OCI-M2 (cell line): ENCODE measurements around the gene CRMP1.

Experiments used
- DNase-seq: peaks from one replicate; lab custom pipeline; 2025; ENCODE audit not compliant: unreplicated experiment; lab: John Stamatoyannopoulos, UW

CRMP1 gene

DNA sequence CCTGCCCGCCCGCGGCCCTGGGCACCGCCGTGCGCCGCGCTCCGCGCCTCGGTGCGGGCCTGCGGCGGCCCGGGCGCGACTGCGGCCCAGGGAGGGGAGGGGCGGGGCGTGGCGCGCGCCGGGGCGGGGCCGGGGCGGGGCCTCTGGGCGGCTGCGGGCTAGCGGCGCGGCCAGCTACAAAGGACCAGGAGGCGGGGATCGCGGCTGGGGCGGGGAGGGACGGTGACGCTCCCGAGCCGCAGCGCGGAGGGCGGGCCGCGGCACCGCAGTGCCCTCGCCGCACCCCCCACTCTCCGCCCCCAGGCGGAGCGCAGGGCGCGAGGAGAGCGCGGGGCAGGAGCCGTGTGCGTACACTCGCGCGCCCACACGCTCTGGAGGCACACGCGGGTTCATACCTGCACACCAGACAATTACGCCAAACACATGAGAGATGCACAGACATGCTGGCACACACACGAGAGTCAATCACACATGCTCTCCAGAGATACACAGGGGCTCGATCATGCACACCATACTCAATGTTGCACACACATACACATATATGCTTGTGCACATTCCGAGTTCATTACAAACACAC is at the start of gene CRMP1:
CRMP1 (minus strand) TSS at position 83 of the 577 bp plus-strand sequence. CDS start 117 bp downstream, outside the sequence.
- no peak for DNase-seq

DNA sequence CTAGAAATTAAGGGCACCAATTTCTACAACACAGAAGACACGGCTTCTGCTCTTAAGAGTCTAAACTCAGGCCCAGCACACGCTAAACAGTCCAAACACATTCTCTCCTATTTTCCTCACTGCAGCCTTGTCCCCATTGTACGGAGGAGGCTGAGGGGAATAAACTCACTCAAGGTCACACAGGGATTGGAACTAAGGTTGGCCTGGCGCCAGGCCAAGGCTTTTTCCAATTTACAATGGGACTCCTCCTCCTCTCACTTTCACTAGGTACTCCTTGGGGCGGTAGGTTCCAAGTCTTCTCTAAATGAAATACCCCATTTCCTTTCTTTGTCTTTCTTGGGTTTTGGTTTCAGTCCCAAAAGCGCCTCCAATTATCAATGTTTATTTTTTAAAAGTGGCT is 48.7 kb upstream of the CRMP1 start:
- DNase-seq, result no peak

DNA sequence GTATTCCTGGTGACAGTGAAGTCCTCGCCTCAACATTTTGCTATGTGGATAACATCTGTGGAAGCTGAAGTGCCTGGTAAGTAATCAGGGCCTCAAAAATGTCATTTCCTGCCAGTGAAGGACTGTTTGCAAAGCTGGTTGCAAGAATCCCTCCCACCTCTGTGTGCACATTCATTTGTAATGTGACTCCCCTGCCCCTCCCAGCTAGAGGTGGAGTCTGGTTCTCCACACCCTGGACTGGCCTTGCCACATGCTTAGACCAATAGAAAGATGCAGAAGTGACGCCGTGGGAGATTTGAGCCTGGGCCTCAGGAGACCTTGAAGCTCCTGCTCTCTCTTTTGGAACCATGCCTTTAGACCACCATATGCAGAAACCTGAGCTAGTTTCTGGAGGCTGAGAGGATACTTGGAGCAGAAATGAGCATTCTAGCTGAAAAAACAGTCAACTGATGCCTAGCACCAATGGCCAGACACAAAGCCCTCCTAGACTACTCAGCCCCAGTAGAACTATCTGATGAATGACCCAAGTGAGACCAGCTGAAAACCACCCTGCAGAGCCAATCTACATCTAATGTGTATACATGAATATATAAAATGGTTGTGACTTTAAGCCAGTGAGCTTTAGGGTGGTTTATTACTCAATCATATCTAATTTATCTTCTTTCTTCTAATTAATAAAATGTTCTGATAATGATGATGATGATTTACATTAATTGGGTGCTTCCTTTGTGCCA is 47.8 kb upstream of the CRMP1 start:
- DNase-seq, result no peak

DNA sequence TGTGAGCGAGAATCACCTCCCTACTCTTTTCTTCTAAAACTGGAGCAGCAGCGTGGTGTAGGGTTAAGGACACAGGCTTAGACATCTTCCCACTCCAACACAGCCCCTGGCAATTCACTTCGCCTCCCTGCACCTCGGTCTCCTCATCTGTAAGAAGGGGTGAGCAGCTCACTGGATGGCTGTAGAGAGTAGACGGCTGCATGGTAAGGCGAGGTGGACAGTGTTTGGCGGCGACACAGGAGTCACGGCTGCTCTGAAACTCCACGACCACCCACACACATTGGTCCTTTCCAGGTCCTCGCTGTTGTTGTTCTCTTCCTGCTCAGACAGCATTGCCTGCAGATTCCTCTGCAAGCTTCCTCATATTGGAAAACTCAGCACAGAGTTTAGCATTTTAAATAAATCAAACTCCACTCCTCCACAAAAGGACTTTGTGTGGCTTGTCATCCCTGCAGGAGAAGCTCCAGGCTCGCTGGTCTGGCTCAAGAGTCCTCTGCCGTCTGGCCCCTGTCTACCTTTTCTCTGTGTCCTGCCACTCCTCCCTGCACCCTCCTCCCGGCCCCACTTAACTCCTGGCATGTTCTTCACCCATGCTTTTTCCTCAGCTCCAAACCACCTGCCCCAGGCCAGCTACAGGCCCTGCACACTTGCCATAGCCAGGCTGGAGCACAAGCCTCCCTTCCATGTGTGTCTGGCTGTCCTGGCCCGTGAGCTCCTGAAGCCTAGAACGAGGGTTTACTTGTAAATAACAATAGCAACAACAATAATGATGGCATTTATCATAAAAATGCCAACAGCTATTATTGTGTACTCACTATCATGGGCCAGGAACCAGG is 41.3 kb upstream of the CRMP1 start:
- no peak for DNase-seq

DNA sequence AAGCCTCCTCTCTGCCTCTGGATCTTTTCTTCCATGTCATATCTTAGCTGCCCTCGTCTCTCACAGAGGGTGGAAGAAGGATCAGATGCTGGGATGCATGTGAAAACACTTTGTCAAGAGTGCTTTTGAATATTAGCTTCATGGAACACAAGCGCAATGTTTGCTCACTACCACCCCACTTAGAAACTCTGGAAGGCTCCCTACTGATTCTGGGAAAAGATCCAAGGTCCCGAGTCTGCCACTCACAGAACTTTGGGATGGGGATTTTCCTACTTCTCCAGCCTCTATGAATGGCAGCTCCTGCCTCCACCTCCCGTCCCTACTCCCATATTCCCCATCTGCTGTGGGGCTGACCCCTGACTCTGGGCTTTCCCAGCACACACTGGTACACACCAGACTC is 40.2 kb upstream of the CRMP1 start:
- DNase-seq, result no peak

DNA sequence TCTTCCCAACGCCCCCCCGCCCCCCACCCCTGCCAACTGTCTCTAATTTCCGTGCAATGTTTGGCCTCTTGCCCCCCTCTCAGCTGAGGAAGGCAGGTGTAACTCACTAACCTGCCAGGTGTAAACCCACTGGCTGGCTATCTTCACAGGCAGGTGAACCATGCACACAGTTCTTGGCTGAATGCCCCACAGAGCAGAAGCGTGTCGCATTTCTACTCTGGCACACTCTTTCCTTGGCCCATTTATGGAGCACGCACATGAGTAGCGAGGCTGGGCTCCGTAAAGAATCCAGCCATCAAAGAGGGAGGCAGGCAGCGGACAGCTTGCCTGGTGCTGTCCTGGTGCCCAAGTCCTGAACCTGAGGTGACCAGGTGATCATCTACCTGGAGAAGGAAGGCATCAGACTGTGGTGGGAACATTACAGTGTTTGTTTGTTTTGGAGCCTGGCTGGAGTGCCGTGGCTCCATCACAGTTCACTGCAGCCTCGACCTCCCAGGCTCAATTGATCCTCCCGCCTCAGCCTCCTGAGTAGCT is 39.2 kb upstream of the CRMP1 start:
- no peak for DNase-seq

DNA sequence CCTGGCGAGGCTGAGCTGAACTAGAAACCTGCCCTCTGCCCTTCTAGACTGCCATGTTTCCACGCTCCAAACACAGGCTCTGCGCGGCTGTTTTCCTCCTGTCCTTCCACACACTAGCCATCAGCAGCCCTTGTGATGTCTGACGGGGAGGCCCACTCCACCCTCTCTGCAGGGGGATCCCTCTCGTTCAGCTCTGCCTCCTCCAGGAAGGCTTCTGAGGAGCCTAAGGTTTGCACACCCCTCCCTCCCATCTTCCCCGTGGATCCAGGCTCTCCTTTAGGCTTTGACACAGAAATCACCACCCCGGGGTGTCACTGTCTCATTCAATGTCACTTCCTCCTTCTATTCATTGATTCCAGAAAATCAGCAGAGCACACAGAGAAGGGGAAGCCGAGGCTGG is 38.6 kb upstream of the CRMP1 start:
- no peak for DNase-seq

DNA sequence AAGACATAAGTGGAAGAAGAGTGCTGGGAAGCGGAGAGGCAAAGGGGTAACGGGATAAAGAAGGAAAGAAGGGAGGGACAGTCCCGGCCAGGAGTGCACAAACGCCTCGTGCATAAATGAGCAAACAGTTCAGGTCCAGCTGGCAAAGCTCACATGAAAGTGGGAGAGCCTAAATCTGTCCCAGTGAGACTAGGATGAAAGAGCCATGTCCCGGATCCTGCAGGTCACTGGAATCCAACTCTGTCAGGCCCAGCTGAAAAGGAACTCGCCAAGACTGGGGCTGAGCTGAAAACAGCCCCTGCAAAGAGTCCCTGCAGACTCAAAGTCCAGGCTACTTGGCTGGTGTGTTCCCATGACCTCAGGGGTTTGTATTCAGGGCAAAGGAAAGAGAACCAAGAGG is 38.0 kb upstream of the CRMP1 start:
- DNase-seq, result no peak

DNA sequence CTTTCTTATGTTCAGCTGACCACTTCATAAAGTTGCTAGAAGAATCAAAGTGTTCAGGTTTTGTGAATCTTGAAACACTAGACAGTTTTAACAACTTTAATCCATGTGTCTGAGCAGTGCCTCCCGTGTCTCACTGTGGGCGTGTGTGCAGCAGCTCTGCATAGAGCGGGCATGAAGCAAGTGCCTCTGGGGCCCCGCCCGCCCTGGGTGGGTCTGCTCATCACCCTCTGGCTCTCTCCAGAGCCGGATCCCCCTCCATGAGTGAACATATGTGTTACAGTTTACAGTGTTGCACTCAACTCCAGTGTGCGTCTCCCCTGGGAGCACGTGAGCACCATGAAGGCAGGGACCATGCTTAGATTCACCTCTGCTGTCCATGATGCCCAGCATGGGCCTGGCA is 37.6 kb upstream of the CRMP1 start:
- DNase-seq, result no peak

DNA sequence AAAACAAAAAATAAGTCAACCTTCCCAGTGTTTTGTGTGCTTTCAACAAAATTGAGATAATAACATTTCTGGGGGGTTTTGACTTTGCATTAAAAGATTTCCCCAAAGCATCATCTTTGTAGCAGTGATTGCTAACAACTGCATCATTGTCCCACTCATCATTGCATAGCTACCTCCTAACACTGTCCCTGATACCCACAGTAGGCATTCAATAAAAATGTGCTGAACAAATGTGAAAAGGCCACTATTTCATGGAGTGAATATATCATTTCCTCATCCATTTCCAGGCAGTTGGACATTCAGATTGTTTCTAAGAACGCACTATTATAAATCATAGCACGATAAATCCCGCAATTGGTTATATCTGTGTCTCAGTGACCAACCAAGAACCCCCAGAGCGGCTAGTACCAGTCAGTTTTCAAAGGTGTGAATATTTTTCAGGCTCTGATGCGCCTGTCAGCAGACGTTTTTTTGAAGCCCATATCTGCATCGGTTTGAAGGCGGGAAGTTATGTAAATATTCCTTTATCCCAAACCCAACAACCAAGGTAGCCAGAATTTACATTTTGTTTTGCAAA is 36.0 kb upstream of the CRMP1 start:
- DNase-seq, result no peak

DNA sequence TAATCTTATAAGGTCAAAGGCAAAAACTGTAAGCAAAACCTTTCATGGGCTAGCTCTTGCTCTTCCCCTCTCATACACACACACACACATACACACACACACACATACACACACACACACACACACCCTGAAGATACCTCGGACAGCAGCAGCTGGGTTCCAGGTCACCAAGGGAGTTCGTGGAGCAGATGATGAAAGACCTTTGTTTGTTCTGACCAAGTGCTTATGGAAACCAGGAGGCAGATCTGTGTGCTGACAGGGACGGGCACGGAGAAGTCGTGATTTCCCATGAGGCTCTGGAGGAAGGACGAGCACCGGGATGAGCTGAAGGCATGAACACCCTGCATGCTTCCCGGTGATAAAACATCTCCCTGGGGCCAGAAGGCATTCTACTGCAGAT is 35.4 kb upstream of the CRMP1 start:
- no peak for DNase-seq

DNA sequence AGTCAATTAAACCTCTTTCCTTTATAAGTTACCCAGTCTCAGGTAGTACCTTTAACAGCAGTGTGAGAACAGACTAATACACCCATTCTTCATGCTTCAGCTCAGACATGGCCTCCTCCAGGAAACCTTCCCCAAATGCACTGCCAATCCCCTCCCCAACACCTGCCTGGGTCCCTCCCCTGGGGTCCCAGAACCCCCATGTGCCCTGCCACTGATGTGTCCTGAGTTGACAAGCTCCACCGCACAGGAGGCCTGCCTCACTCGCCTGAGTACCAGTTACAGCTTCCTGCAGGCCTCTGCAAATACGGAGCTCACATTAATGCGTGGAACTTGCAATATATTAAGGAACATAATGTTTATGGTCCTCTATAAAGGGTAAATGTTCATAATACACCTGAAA is 34.9 kb upstream of the CRMP1 start:
- DNase-seq, result no peak

DNA sequence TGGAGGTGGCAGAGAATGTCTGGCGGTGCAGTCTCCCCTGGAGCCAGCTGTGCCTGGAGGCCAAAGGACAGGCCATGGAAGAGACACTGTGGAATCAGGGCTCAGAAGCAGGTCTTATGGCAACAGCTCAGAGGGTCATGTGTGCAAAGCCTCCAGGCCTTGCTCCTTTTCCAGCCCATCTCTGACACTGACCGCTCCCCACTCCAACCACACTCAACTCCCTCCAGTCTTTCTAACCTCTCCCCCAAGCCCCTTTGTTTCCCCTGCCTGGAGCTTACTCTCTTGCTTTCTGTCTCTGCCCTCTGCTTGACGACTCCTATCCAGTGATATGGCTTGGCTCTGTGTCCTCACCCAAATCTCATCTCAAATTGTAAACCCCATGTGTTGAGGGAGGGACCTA is 34.2 kb upstream of the CRMP1 start:
- DNase-seq, result no peak

DNA sequence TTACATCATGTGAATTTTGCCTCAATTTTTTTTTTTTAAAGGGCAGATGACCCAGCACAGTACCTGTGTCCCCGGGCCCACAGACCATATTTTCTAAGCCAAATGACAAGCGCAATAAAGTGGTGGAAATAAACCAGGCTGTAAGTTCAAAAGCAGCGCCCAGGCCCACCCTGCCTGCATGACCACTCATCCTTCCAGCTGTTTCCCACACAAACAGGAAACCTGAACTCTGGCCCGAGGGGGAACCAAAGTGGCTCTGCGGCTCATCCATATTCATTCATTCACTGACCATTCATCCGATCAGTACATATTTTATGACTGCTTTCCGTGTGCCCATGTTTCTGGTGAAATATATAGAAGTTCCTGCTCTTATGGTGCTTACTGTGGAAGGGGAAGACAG is 33.7 kb upstream of the CRMP1 start:
- no peak for DNase-seq

DNA sequence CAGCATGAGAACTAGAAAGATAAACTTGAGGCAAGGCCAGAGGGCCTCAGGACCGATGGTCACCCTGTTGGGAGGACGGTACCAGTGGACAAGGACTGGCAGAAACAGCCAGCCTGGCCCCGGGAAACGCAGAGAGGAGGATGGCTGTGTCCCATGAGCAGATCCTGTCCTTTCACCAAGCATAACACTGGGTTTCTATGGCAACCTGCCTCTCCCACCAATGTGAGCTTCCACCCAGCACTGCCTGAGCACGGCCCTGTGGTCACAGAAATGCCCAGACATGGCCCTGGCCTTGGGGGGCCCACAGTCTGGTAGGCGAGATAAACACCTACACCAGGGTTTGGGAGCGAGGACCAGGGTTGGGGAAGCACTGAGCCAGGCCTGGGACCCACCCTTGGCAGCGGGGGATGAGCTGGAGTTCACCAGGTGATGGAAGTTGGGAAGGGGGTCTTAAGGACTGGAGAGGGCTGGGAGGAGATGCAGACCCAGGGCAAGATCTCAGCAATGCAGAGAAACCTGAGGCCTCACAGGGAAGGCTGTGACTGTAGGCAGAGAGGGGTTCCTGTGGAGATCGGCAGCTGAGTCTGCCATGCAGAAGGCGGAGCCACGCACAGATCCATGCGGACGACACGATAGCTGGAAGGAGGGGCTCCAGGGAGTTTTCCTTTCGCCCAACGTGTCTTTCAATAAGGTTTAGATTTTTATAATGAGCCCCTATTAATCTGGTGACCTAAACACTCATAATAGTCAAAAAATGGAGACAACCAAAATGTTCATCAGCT is 32.7 kb upstream of the CRMP1 start:
- no peak for DNase-seq

DNA sequence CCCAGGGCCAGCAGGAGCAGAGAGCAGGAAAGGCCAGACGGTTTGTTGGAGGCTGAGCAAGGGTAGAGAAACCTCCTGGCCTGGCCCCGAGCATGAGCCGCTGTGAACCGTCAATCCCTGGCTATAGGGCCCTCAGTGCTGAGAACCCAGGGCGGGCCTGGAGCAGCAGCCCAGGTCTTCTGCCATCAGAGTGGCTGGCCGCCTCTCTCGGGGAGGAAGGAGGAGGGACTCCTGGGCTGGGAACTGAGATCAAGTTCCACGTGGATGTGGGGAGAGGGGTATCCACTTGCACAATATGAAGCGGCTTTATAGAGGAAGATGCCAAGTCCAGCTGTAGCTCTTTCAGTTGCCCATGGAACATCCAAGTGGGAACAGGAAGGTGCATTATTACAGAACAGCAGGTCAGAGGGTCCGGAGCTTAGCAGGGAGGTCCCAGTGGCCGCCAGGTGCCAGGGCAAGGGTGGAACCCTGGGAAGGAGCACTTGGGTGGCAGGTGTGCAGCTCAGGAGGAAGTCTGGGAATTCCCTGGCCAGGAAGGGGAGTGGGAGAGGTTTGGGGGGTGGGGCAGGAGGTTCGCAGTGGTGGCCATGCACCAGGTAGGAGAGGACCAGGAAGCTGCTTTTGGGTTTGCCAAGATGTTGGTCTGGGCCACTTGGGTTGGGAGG is 31.7 kb upstream of the CRMP1 start:
- no peak for DNase-seq

DNA sequence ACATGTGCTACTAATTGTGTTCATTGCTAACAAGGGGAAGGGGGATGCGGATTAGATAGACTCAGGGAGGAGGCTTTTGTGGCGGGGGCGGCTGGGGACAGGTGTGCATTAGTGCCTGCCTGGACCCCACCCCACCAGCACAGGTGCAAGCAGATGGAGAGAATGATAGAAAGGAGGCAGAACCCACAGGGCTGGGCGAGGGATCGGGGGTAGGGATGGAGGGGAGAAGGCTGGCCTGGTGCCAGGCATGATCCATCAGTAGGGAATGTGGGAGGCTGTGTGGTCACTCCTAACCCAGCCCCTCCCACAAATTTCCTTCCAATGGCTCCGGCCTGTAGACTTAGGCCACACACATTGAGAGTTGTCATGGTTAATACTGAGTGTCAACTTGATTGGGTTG is 30.5 kb upstream of the CRMP1 start:
- no peak for DNase-seq

DNA sequence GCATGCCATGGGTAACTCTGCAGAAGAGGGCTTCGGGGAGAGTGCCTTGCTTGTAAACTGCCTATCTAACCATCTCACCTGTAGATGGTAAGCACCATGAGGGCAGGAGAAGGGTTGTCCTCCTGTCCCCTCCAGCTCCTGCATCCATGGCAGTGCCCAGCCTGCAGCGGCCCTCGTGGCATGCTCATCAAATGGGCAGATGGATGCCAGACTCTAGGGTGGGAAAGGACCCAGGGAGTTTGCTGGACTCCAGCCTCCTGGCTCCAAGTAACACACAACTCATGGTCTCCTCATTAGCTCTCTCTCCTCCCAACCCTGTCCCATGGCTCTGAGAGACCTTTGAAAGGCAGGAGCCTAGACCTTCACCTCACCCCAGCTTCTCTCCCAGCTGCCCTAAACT is 29.7 kb upstream of the CRMP1 start:
- no peak for DNase-seq

DNA sequence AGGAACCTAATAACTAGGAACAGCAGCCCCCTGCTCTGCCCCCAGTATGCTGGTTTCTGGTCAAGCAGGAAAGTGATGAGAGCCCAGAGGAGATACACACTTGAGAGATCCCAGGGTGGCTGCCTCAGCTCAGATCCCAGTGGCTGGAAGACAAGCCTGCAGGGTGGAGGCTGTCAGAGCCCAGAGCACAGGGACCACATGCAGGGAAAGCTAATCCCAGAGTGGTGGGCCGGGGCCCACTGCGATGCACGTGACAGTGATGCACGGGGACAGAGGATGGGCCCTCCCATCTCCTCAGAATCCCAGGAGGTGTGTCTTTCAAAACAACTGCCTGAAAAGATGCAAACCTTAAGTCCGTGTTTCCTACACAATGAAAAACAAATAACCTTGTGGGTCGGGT is 29.1 kb upstream of the CRMP1 start:
- DNase-seq, result no peak
